ENCODE data around the gene MAP3K4.
A peak's percentile ranks its signal among the peaks of the same experiment; 100 is the strongest.

MAP3K4 gene

GRCh38 chr6:160991406-160992060 is at the start of gene MAP3K4:
TSS of gene MAP3K4 (plus strand) at chr6:160991769. CDS start at chr6:160991932, 163 bp downstream.
- Mint-ChIP-seq H3K27ac (peak within 1 kb of the TSS; percentile 96), H3K27me3 (no peaks in the 10 kb centered on the region), H3K9me3 (no peaks in the 10 kb centered on the region), H3K4me3 (peak within 1 kb of the TSS; percentile 97), H3K4me1 (peaks cover 35% of the 10 kb centered on the region), H3K36me3 (no peaks in the 10 kb centered on the region)

GRCh38 chr6:160943997-160944396 is 47.6 kb upstream of the MAP3K4 start:
- H3K4me3 Mint-ChIP-seq: no peak overlapping the region
- H3K4me1 Mint-ChIP-seq: no peaks in the 10 kb centered on the region
- H3K9me3 Mint-ChIP-seq: no peaks in the 10 kb centered on the region
- H3K27me3 Mint-ChIP-seq: peaks cover 19% of the 10 kb centered on the region
- H3K27ac Mint-ChIP-seq: no peak overlapping the region
- H3K36me3 Mint-ChIP-seq: no peaks in the 10 kb centered on the region

DNA sequence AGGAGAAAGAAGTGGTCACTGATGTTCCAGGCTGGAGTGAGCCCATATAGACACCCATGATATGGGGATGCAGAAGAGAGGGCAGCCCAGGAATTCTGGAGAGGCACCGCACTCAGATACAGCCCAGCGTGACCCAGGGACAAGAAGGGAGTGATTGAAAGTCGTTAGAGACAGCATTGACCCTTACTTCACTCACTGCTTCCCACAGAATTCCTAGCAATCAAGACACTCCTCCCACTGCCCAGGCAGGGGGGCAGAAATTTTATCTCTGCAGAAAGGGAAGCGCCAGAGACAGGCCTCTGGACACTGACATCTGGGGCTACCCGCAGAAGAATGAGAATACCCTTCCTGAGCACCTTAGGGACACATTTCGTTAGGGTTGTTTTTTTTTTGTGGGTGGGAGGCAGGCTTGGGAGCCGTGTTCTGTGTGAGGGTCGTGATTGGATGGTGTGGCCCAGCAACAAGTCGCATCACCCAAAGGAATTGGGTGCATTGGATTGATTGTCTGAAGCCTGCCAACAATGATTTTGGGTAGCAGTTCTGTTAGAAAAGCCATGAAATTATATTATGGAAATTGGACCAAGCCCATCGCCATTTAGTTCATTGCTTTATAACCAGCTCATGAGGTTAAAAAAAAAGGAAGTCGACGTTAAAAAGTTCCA is 45.9 kb upstream of the MAP3K4 start:
- Mint-ChIP-seq H3K36me3 (no peaks in the 10 kb centered on the region), H3K4me1 (no peaks in the 10 kb centered on the region), H3K27me3 (peaks cover 13% of the 10 kb centered on the region), H3K9me3 (no peaks in the 10 kb centered on the region), H3K27ac (no peak overlapping the region), H3K4me3 (no peak overlapping the region)

GRCh38 chr6:160949531-160949930 is 42.0 kb upstream of the MAP3K4 start:
- Mint-ChIP-seq H3K27ac (no peak overlapping the region), H3K36me3 (no peaks in the 10 kb centered on the region), H3K4me3 (no peak overlapping the region), H3K27me3 (peaks cover 10% of the 10 kb centered on the region), H3K9me3 (no peaks in the 10 kb centered on the region), H3K4me1 (no peaks in the 10 kb centered on the region)

GRCh38 chr6:160950507-160950906 is 41.1 kb upstream of the MAP3K4 start:
- Mint-ChIP-seq H3K4me1 (no peaks in the 10 kb centered on the region), H3K4me3 (no peak overlapping the region), H3K36me3 (no peaks in the 10 kb centered on the region), H3K9me3 (no peaks in the 10 kb centered on the region), H3K27me3 (peaks cover 10% of the 10 kb centered on the region), H3K27ac (no peak overlapping the region)

- Mint-ChIP-seq H3K27me3 (peaks cover 11% of the 10 kb centered on the region), H3K27ac (no peak overlapping the region), H3K4me3 (no peak overlapping the region), H3K36me3 (no peaks in the 10 kb centered on the region), H3K9me3 (no peaks in the 10 kb centered on the region), H3K4me1 (no peaks in the 10 kb centered on the region)
These were observed 40.2 kb upstream of the MAP3K4 start for GRCh38 chr6:160951187-160952030.

DNA sequence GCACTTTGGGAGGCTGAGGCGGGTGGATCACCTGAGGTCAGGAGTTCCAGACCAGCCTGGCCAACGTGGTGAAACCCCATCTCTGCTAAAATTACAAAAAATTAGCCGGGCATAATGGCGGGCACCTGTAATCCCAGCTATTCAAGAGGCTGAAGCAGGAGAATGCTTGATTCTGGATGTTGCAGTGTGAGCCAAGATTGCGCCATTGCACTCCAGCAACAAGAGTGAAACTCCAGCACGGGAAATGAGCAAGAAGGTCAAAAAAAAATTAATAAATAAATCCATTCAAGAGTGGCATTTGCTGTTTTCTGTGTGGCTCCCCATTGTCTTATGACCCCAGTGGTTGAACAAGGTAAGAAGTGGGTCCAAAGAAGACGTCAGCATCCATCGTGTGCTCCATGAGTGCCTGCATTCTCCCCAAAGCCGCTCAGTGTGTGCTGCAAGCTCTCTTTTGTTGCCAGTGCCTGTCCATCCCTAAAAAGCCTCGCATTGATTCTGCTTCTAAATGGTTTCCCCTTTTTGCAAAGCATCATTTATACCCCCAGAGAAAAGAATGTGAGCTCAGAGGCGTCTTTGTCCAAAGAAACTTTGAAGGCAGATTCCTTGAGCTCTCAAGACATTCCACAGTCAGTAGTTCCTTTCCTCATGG is 38.8 kb upstream of the MAP3K4 start:
- H3K27me3 Mint-ChIP-seq: peaks cover 15% of the 10 kb centered on the region
- H3K4me1 Mint-ChIP-seq: no peaks in the 10 kb centered on the region
- H3K36me3 Mint-ChIP-seq: no peaks in the 10 kb centered on the region
- no peaks in the 10 kb centered on the region for H3K9me3 Mint-ChIP-seq
- H3K27ac Mint-ChIP-seq: no peak overlapping the region
- no peak overlapping the region for H3K4me3 Mint-ChIP-seq

- no peaks in the 10 kb centered on the region for H3K9me3 Mint-ChIP-seq
These were observed 35.9 kb upstream of the MAP3K4 start for GRCh38 chr6:160955508-160956295.

GRCh38 chr6:160956300-160957035 is 35.1 kb upstream of the MAP3K4 start:
- no peaks in the 10 kb centered on the region for H3K4me1 Mint-ChIP-seq
- H3K27me3 Mint-ChIP-seq: peaks cover 15% of the 10 kb centered on the region
- H3K27ac Mint-ChIP-seq: no peak overlapping the region
- no peaks in the 10 kb centered on the region for H3K9me3 Mint-ChIP-seq
- no peak overlapping the region for H3K4me3 Mint-ChIP-seq
- H3K36me3 Mint-ChIP-seq: no peaks in the 10 kb centered on the region

More at GRCh38 chr6:160955508-160956295, 35.9 kb upstream of the MAP3K4 start:
- H3K4me3 Mint-ChIP-seq: no peak overlapping the region
- H3K36me3 Mint-ChIP-seq: no peaks in the 10 kb centered on the region
- H3K27ac Mint-ChIP-seq: no peak overlapping the region
- no peaks in the 10 kb centered on the region for H3K4me1 Mint-ChIP-seq
- H3K27me3 Mint-ChIP-seq: peaks cover 15% of the 10 kb centered on the region

GRCh38 chr6:160959726-160960435 is 31.7 kb upstream of the MAP3K4 start:
- Mint-ChIP-seq H3K36me3 (no peaks in the 10 kb centered on the region), H3K9me3 (no peaks in the 10 kb centered on the region), H3K27ac (no peak overlapping the region), H3K4me1 (no peaks in the 10 kb centered on the region), H3K27me3 (peaks cover 8% of the 10 kb centered on the region), H3K4me3 (no peak overlapping the region)

GRCh38 chr6:160960839-160961238 is 30.7 kb upstream of the MAP3K4 start:
- no peaks in the 10 kb centered on the region for H3K9me3 Mint-ChIP-seq
- H3K4me1 Mint-ChIP-seq: no peaks in the 10 kb centered on the region

DNA sequence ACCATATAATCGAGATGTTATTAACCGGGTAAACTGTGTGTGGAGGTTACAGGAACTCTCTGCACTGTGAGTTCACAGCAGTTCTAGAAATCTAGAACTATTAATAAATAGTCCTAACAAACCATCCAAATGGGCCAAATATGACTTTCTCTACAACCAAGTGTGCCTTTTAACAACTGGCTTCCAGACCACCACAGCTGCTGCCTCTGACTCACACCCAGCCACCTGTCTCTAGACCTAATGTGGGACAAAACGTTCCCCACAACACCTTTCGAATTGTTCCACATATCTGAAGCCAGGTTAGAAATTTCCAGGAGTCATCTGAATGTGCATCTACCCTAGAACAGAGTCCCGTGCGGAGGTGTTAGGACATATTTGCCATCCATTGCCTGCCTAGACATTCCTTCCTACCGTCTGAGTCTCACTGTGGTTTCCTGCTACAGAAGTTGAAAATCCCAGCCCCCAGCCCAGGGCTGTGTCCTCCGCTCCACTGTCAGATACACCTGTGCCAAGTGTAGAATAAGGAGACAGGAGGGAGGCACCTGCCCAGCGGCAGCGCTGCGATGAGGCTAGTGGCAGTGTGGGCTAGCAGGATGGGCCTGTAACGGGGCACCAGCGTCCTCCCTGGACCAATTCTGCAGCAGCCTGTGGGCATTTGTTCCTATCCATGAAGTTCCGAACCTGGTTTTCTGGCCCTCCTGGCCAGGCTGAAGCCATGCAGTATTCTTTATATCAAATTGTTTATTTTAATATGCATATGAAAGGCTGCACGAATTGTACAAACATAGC is 28.5 kb upstream of the MAP3K4 start:
- Mint-ChIP-seq H3K27ac (no peak overlapping the region), H3K4me1 (no peaks in the 10 kb centered on the region), H3K9me3 (no peaks in the 10 kb centered on the region), H3K27me3 (peaks cover 2% of the 10 kb centered on the region), H3K4me3 (no peak overlapping the region), H3K36me3 (no peaks in the 10 kb centered on the region)

More at GRCh38 chr6:160960839-160961238, 30.7 kb upstream of the MAP3K4 start:
- no peak overlapping the region for H3K27ac Mint-ChIP-seq
- no peak overlapping the region for H3K4me3 Mint-ChIP-seq
- H3K27me3 Mint-ChIP-seq: peaks cover 7% of the 10 kb centered on the region
- no peaks in the 10 kb centered on the region for H3K36me3 Mint-ChIP-seq

DNA sequence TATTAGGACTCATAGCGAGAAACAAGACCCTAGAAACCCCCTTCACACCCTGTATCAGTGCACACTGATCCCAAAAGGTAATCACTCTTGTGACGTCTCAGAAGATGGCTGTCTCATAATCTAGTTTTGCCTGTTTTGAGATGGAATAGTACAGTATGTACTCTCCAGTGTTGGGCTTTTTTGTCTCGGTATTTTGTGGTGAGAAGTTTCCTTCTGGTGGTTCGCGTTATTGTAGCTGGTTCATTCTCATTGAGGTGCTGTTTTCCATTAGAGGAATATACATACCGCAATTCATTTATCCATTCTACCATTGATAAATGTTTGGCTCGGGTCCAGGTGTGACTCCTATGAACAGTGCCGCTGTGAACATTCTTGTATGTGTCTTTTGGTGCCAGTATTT is 27.9 kb upstream of the MAP3K4 start:
- peaks cover 2% of the 10 kb centered on the region for H3K27me3 Mint-ChIP-seq
- H3K27ac Mint-ChIP-seq: no peak overlapping the region
- H3K36me3 Mint-ChIP-seq: no peaks in the 10 kb centered on the region
- H3K9me3 Mint-ChIP-seq: no peaks in the 10 kb centered on the region
- H3K4me3 Mint-ChIP-seq: no peak overlapping the region
- H3K4me1 Mint-ChIP-seq: no peaks in the 10 kb centered on the region
